Left renal cortex interstitium (tissue), 4 donors: ENCODE measurements around the gene CCDC28B. TPM values are rescaled to one million over a fixed set of nuclear protein-coding genes. Genes with fewer than 3 reads are reported as not detected.

Source experiments
- DNase-seq, 4 donors: peaks; one replicate each; pipeline ENCODE4 v3.0.0-alpha.2; 2013; ENCODE audit warnings: low read depth in 4 of 4, low spot score in 2 of 4, missing footprints in 1 of 4
- polyA plus RNA-seq, 4 donors: library from polyadenylated mRNA; unstranded; fragments of 120-200 nt; gene quantifications; one replicate each; pipeline ENCODE4 v1.2.1, GENCODE V29; 2013; ENCODE audit not compliant: insufficient read length in 4 of 4

Gene CCDC28B
- polyA plus RNA-seq, 4 donors: 21.0 to 30.9 (median 27.7) TPM

DNA sequence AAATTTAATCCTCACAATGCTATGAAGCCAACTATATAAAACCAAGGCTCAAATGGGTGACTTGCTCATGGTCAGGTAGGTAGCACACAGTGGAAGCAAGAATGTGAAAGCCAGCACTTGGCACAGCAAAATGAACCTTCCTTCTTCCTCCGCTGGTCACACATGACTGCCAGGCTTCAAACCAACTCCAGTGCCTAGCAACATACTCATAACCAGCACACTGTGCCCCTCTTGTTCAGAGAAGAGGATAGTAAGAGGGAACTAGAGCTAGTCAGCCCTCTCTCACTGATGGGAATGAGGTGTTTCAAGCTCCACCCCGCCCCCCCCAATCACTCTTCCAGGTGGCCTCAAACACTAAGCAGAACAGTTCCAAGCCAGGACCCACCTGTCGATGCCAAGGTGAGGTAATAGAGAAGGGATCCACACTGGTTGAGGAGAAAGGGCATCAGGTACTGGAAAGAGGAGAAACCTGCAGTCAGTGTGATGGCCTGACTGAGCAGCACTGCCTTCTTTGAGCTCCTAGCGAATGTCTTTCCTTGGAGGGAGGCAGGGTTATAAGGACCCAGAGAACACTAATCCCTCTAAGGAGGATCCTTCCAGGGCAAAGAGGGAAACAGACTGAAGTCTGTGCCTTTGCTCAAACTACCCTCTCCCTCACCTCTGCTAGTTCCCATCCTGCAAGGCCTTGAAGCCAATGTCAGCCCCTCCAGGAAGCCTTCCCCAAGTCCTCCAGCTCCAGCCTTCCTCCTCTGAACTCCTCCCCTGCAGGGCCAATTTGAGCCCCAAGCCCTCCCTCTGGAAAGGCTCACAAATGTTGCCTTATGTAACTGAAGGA lies 20.6 kb downstream of the CCDC28B start:
- DNase-seq: no peak

DNA sequence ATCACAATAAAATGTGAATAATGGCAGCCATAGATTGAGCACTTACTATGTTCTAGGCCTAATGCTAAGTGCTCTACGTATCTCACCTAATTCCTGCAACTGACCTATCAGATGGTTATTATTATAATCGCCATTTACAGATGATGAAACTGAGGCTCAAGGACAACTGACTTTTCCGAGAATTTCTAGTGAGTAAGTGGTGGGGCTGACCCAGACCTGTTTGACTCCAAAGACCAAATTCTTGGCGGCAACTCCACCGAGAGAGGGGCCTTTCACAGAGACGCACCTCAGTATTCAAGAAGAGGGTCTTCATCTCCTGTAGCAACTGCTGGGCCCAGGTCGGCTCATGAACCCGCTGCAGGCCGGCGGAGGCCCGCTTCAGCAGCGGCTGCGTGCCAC lies 21.2 kb downstream of the CCDC28B start:
- no peak for DNase-seq

- DNase-seq: peak in 2 of 4 donors; percentile 87 to 92
These were observed 21.8 kb downstream of the CCDC28B start, which contains the start of the genes EIF3I and TMEM234 for GRCh38 chr1:32221980-32222755. EIF3I (plus strand) TSS chr1:32222407; CDS start chr1:32222442, 35 bp downstream. TMEM234 (minus strand) TSS chr1:32222353; CDS start chr1:32222322, 31 bp downstream.

- no peak for DNase-seq
These were observed 23.3 kb downstream of the CCDC28B start for GRCh38 chr1:32223683-32224082.

DNA sequence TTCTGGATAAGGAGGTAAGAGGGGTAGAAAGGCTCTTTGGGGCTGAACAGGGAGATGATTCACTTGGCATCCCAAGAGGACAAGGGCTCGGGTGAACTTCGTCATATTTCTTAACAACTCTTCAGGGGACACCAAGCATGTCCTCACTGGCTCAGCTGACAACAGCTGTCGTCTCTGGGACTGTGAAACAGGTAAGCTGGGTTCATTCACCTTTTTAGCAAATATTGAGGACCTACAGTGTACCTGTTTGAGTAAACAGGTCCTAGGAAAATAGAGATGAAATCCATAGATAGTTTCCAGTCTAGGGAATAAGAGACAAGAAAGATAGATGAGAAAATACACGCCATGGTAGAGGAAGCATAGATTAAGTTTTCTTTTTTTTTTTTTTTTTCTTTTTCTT lies 23.9 kb downstream of the CCDC28B start:
- DNase-seq: no peak

DNA sequence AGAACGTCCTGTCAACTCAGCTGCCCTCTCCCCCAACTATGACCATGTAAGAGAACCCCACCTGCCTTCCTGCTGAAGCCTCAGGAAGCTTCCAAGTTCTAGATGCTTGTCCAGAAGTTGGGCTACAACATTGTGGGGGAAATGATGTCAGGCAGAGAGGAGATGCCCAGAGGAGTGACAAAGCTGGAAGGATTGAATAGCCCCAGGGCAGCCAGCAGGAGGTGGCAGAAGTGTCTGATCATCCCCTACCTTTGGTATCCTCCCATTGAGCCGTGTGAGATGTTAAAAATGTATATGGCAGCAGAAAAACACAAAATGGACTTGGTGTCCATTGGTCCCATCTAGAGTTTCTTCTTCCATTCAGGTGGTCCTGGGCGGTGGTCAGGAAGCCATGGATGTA lies 28.4 kb downstream of the CCDC28B start:
- DNase-seq: no peak

DNA sequence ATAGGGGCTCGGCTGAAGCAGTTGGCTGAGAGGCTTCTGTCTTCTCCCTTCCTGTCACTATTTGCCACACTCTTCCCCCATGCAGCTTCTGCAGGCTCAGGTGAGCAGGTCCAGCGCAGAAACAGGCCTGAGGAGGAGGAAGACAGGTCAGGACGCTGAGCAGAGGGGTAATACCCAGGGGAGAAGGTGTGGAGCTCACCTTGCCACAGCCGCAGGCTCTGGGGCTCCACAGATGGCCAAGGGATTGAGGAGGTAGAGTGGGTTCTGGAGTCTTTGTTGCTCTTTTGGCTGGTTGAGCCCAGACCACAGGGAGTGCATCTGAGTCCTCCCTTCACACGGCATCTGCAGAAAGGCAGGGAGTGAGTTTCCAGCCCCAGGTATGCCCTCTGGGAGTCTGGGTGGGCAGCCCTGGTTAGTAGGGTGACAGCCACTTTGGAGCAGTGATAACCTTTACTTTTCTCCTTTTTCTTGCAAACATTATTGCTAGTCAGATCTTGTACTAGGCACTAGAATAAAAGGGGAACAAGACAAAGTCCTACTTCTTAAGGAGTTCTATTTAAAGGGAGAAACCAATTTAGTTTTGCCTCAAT lies 31.5 kb downstream of the CCDC28B start:
- DNase-seq: no peak

DNA sequence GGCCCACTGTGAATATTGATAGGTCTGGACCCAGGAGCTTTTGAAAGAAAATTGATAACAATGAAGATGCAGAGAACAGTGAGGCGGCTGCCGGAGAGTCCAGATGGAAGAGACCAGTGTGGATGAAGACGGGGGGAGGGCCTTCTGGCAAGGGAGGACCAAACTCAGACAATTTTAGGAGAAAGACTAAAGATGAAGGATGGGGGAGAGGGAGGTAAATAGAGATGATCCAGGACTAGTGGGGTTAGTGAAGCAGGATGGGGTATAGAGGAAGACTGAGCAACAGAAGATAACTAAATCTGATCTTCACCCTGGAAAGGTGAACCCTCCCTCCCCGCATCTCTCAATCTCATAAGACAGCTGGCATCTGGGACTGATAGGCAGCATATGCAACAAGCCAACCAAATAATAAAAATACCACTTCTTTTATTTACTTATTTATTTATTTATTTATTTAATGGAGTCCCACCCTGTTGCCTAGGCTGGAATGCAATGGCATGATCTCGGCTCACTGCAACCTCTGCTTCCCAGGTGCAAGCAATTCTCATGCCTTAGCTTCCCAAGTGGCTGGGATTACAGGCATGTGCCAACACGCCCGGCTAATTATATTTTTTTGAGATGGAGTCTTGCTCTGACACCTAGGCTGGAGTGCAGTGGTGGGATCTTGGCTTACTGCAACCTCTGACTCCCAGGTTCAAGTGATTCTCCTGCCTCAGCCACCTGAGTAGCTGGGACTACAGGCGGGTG lies 32.3 kb downstream of the CCDC28B start:
- no peak for DNase-seq

- no peak for DNase-seq
These were observed 34.4 kb downstream of the CCDC28B start for GRCh38 chr1:32234792-32235191.

- no peak for DNase-seq
These were observed 38.9 kb downstream of the CCDC28B start for GRCh38 chr1:32239337-32239736.

GRCh38 chr1:32239790-32240139 lies 39.4 kb downstream of the CCDC28B start:
- DNase-seq: no peak

- peak in 1 of 4 donors; percentile 74 for DNase-seq
These were observed 40.0 kb downstream of the CCDC28B start for GRCh38 chr1:32240140-32240951.

DNA sequence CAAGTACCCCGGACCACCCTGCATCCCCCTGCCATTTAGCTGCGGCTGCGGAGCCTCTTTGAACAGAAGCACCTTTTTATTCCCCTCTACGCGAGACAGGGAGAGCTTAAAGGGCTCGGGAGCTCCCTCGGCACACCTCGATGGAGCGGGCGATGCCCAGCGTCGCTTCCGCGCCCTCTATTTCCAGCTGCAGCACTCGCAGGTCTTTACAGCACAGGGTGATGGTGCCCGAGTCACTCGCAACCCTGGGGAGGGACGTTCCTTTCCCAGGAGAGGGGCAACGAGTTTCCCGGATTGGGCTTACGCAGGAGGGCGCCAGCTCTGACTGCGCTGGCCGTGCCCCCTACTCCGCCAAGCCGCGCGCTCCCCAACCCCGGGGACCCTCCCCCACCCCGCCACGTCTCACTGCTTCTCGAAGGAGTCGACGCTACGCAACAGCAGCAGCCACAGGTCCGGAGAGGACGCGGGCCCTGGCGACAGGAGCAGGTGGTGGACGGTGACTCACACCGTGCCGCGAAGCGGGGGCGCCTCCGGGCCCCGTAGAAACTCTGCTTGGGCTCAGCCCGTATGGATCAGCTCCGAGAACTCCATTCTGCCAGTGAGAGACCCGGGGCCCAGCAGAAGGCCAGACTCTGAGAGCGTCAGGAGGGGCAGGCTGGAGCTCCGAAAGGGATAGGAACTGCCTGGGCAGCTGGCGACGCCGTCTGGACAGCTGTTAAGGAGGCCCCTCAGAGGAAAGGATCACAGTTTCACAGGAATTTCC lies 40.8 kb downstream of the CCDC28B start:
- DNase-seq: peak in 1 of 4 donors; percentile 52

DNA sequence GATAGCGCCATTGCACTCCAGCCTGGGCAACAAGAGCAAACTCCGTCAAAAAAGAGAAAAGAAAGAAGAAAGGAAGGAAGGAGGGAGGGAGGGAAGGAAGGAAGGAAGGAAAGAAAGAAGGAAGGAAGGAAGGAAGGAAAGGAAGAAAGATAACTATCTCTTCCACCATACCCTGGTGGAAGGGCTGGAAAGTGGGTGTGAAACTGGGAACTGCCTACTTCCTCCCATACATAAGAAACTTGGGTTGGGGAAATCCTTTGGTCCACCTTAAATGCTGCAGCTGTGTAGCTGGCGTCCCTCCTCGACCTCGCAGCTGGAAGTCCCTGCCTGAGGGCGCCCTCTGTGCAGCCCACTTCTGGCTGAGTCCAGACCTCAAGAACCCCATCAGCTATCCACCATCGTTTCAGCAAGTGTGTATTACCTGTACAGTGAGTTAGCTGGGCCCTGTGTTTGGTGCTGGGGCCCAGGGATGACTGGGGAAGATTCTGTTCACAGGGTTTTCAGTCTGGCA lies 42.0 kb downstream of the CCDC28B start:
- DNase-seq: no peak

- DNase-seq: no peak
These were observed 46.5 kb downstream of the CCDC28B start, which contains the start of gene FAM167B for GRCh38 chr1:32246888-32247273. FAM167B (plus strand) TSS chr1:32247222; CDS start chr1:32247422, 200 bp downstream.

DNA sequence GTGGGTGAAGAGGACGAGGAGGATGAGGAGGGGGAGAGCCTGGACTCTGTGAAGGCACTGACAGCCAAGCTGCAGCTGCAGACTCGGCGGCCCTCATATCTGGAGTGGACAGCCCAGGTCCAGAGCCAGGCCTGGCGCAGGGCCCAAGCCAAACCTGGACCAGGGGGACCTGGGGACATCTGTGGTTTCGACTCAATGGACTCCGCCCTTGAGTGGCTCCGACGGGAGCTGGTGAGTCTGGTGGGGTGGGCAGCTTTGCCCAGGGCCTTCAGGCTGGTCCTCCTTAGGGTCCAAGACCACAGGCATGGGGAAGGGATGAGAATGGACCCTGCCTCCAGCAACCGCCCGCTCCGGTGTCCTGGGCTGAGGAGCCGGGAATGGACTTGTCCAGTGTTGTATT lies 47.1 kb downstream of the CCDC28B start:
- no peak for DNase-seq

GRCh38 chr1:32247983-32248889 lies 47.8 kb downstream of the CCDC28B start:
- no peak for DNase-seq
